Embryonic facial prominence (tissue), 1 donor: ENCODE measurements around the gene RAB34.
A peak's percentile ranks its signal among the peaks of the same experiment; 100 is the strongest.
"Not testable (repeated sequence)": the region's sequence is repeated elsewhere in the genome, so short reads cannot be mapped to it uniquely, and the experiment has no call there.

ENCODE experiments used
- DNase-seq: peaks from one replicate; pipeline ENCODE4 v3.0.0-alpha.2; 2016; ENCODE audit errors: extremely low spot score

The RAB34 gene

DNA sequence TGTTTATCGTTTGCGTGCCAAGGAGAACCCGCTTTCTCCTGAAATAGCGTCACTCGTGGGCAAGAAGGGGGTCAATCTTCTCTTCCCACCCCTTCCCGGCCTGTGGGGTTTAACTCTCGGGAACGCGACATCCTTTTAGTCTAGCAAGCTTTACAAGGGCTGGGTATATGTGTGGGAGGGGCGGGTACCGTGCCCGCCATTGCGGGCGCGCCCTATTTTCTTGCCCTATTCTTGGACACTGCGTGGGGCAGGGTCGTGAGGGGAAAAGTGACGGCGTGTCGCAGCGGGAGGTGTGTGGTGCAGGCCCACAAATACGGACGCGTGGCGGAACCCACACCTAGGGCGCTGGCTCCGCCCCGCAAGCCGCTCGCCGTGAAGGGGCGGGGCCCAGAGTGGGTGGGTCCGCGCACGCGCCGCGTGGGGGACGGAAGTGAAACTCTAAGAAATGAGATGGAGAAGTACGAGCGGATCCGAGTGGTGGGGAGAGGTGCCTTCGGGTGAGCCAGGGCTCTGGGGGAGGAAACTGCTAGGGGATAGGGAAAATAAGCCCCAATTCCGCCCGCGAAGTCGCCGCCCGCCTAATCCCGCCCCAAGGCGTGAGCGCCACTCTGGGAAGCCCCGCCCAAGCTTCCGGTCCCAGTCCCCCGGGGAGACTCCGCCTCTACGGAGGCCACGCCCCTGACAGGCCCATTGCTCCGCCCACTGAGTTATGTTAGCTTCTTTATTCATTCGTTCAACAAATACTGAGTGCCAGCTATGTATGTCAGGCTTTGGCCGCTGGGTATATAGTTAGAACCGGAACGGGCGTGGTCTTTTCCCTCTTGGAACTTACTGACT is 10.9 kb upstream of the RAB34 start, which contains the start of gene NEK8:
TSS of gene NEK8 (plus strand) at position 425 of the 837 bp plus-strand sequence. CDS start at position 451, 26 bp downstream.
- peak; percentile 90 for DNase-seq

DNA sequence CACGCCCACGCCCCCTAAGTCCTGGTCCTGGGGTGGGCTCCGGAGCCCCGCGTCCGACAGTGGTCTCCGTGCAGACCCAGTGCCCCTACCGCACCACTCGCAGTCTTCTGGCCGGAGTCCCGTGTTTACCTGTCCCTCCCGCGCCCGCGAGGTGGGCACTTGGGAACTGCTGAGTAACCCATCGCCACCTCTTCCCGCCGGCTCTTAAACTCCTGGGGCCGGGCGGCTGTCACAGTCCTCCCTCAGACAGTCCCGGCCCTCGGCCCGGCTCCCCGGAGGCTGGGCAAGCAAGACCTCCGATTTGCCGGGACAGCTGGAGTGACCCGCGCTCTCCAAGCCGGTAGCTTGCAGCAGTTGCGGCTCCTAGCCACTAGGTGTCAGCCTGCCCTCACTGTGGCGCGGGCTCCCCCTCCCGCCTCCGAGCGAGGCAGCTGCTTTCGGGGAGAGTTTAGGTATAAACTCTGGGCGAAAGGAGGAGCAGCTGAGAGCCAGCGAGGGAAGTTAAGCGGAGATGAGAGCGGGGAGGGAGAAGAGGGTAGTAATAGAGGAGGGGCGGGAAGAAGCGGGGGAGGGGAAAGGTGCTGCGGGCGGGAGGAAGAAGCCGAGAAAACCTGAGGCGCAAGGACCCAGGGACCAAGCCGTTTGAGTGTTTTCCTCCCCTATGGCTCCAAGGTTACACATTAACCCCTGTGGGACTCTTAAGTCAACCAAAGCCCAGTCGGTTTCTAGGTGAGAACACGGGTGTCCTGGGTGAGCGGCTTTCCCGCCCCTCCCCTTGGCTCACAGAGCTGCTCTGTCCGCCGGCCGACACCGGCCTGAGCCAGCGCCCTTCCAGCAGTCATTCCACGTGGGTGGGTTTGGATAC is 9.2 kb upstream of the RAB34 start:
- DNase-seq = peak; percentile 87

DNA sequence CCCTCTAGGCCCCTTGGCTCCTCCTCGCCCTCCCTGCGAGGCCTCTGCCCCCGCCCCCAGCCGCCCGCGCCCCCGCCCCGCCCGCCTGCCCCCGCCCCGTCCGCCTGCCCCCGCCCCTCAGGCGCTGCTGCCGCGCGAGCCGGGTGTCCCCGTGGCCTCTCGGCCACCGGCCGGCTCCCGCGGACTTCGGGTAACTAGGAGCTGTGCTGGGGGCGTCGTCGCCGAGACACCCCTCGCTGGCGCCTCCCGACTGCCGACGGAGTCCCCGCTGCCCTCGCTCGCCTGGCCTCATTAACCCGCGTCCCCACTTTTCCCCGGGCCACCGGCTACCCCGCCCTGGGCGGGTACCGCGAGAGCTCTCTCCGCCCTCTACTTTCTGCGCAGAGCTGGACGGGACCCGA is 8.6 kb upstream of the RAB34 start, which contains the start of gene TLCD1:
TSS of gene TLCD1 (minus strand) at position 8 of the 401 bp plus-strand sequence. CDS start 136 bp downstream, outside the sequence.
- peak; percentile 16 for DNase-seq

DNA sequence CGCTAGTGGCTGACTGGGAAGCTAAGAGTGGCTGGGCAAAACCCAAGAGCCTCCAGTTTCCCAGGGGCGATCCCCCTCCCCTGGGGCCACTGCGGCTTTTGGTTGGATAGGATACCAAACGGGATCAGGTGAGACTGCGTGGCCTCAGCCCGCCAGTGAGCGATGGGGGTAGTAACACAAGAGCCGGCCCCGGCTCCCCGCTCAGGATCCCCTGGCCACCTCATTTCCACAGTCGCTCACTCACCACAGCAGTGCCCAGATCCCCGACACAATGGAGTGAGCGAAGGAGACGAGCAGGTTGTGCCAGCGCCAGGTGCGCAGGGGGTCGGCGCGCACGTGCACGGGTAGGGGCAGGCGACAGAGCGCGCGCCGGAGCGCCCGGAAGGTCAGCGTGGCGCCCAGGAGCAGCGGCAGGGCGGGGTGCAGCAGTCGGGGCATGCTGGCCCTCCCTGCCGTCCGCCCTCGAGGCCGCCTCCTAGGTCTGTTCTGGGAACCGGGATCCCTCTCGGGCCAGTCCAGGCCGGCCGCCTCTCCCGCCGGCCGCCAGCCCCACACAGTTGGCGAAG is 8.1 kb upstream of the RAB34 start:
- DNase-seq = no peak

GRCh38 chr17:28725166-28725659 is 7.5 kb upstream of the RAB34 start:
- DNase-seq = no peak

DNA sequence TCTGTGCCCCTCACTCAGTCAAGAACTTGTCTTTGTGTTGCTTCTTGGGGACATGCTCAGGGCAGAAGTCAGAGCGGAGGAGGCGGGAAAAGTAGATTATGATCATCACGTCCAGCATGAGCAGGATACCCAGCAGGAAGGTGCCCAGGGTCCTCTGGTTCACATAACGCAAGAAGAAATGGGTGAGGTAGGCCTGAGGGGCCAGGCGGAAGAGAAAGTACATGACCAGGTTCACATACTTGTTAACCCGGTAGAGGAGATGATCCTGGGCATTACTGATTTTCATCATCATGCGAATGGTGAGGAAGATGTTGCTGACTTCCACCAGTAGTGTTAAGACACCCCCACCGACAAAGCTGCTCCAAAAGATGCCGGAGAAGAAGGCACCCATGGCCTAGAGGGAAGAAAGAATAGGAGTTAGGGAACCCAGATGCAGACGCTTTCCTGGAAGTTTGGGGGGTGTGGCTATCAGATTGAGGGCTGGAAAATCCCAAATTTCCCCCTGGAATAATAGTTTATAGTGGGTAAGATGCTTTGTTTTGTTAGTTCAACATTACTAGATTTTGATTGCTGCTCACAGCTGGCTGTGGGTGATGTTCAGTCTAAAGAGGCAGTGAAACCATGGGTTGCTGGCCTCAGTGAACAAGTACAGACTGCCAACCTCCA is 7.0 kb upstream of the RAB34 start:
- DNase-seq = no peak

GRCh38 chr17:28723836-28724499 is 6.3 kb upstream of the RAB34 start:
- not testable (repeated sequence) for DNase-seq

- DNase-seq = no peak
Measured at GRCh38 chr17:28723159-28723835, 5.6 kb upstream of the RAB34 start.

DNA sequence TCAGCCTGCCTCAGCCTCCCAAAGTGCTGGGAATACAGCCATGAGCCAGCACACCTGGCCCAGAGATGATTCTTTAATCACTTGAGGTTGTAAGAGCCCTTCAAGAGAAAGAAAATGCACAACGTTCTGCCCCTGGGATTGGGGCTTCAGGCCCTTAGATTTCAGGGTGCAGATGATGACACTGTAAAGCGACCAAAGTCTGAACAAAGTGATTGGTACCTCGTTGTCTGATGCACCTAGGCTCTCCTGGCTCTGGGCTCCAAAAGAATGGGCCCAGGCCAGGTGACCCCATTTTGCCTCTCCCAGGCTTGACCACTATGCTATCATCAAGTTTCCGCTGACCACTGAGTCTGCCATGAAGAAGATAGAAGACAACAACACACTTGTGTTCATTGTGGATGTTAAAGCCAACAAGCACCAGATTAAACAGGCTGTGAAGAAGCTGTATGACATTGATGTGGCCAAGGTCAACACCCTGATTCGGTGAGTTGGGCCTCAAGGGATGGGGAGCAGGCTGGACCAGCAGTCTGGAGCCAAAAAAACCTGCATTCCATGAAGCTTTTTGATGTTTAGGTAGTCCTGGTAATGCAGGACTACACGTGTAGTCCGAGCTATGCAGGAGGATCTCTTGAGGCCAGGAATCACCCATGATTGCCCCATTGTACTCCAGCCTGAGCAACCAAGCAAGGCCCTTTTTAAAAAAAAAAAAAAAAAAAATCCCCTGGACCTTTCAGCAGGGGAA is 4.9 kb upstream of the RAB34 start:
- no peak for DNase-seq

- not testable (repeated sequence) for DNase-seq
Measured at GRCh38 chr17:28720997-28721329, 3.3 kb upstream of the RAB34 start.

- DNase-seq = no peak
Measured at GRCh38 chr17:28720247-28720996, 2.8 kb upstream of the RAB34 start.

DNA sequence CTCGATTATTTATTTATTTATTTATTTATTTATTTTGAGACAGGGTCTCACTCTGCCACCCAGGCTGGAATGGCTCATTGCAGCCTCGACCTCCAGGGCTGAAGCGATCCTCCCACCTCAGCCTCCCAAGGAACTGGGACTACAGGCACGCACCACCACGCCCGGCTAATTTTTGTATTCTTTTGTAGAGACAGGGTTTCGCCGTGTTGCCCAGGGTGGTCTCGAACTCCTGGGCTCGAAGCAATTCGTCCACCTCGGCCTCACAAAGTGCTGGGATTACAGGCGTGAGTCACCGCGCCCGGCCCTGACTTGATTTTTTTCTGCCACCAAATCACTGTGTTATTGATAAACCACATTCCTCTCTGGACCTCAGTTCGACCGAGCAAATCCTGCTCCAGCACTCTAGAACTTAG is 1.4 kb upstream of the RAB34 start:
- no peak for DNase-seq

- DNase-seq = no peak
Measured at GRCh38 chr17:28718333-28719020, 809 bp upstream of the RAB34 start.

DNA sequence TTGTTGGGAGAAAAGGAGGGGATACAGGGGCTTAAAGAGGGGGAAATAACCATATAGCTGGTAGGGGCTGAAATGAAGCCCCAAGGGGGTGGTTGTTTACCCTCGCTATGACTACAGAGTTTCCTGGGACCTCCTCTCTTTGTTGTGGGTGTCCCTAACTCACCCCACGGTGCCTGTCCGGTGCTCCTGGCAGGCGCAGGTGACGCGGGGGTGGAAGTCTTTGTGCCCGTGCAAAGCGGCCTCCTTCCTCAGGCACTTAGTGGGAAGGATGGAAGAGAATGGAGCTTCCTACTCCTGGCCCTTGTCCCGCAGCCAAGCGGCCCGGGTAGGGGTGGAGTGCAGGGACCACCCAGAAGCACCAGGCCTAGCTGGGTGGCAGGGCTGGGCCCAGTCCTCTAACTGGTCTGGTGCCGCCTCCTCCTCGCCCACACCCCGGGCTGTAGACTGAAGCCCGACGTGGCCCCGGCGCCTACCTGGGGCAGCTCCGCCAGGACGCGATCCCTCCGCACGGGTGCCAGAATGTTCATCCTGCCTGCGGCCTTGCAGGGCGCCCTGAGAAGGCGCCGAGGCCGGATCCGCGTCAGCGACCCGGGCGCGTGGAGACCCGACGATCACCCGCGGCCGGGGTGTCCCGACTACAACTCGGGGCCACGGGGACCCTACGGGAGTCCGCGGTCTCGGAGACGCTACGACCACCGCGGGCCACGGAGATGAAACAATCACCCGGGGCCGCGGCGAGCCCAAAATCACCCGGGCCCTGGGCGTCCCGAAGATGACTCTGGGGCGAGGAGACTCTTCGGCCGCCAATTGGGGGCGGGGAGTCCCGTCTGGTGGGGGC is 709 bp downstream of the RAB34 start:
- DNase-seq = no peak

DNA sequence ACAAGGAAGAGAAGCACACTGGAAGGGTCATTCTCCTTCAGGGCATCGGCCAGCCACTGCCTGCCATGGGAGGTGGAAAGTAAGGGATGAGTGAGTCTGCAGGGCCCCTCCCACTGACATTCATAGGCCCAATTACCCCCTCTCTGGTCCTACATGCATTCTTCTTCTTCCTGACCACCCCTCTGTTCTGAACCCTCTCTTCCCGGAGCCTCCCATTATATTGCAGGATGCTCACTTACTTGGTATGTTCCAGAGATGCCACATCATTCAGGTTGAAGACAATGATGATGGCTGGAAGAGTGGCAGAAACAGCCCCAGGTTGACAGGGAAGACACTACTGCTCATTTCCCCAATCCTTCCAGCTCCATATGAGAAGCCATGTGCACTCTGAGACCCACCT is 2.5 kb downstream of the RAB34 start:
- DNase-seq = no peak

DNA sequence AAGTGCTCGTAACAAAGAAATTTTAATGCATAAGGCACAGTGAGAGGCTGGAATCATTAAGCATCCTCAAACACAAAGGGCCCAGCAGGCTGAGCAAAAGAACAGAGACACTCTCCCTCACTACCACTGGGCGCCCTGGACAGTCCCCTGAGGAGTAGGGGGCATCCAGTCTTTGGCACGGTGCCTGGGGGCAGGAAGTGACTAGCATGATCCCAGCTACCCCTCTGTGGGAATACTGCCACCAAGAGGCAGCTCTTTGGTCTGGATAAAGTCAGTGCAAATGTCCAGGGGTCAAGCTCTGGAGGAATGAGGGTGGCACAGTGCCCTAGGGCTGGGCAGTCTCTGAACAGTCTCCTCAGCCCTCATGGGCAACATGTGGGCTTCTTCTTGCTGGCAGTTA is 3.4 kb downstream of the RAB34 start:
- no peak for DNase-seq

DNA sequence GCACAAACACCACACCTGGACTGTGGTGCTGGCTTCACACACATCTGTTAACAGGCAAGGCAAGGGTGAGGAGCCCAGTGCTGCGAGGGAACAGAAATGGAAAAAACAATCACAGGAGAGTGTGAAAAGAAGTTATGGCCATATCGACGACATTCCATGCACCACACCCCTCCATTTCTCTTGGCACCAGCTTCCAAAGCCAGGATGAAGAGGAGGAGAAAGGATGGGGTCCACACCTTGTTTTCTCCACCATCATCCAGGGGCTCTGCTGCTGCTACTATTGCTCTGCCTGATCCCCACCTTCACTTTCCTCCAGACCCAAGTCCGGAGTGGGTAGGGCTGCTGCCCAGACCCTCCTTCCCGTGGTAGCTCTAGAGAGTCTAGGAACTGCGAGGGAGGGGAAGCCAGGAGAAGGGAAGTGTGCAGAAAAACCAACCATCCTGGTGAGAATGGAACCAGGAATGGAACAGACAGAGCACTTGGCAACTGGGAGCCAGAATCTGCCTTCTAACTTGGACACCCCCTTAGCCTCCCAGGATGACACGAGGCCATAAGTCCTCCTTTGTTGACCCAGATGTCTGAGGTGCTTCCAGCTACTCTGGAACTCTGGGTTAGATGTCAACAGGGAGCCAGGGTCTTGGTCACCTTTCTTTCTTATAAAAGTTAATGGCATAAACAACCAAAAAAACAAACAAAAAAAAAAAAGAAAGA is 4.8 kb downstream of the RAB34 start:
- DNase-seq = no peak
